HepG2 (cell line): ENCODE data around the gene ZNF175. TPM values are rescaled to one million over a fixed set of nuclear protein-coding genes. Genes with fewer than 3 reads are reported as not detected.
A peak's percentile ranks its signal among the peaks of the same experiment; 100 is the strongest.

Experiments used
- ARNTL ChIP-seq: sonication (generic); formaldehyde crosslinking; IDR thresholded peaks from 2 replicates; pipeline ENCODE4 v1.4.0; 2020; ENCODE audit warnings: mild to moderate bottlenecking, missing genetic modification reagents
- FOXA3 ChIP-seq: IDR thresholded peaks from 2 replicates; pipeline ENCODE4 v1.6.1; 2016; ENCODE audit warnings: missing genetic modification reagents, missing compliant biosample characterization
- FOXP1 ChIP-seq, 2 experiments: fragments of 450-650 bp in 1 of 2; IDR thresholded peaks; 2 replicates each; pipeline ENCODE4 v1.6.1; 2017 to 2018; ENCODE audit warnings: antibody characterized with exemption in 1 of 2
- KAT7 ChIP-seq: IDR thresholded peaks from 2 replicates; pipeline ENCODE4 v1.6.1; 2018; ENCODE audit warnings: borderline replicate concordance, missing compliant biosample characterization
- KLF6 ChIP-seq: IDR thresholded peaks from 2 replicates; pipeline ENCODE4 v1.8.0; 2016; ENCODE audit warnings: missing biosample characterization, missing genetic modification reagents
- KMT2A ChIP-seq: sonication (generic); formaldehyde crosslinking; IDR thresholded peaks from 2 replicates; pipeline ENCODE4 v1.4.0; 2020; ENCODE audit warnings: missing genetic modification reagents
- NFYB ChIP-seq: sonication (generic); formaldehyde crosslinking; IDR thresholded peaks from 2 replicates; pipeline ENCODE4 v1.4.0; 2020; ENCODE audit warnings: missing genetic modification reagents
- ONECUT2 ChIP-seq: sonication (generic); formaldehyde crosslinking; IDR thresholded peaks from 2 replicates; pipeline ENCODE4 v1.4.0; 2020; ENCODE audit warnings: missing genetic modification reagents
- SMYD3 ChIP-seq: sonication (generic); formaldehyde crosslinking; IDR thresholded peaks from 2 replicates; pipeline ENCODE4 v1.8.1; 2023; ENCODE audit warnings: mild to moderate bottlenecking, missing genetic modification reagents
- SNAPC2 ChIP-seq: sonication (generic); formaldehyde crosslinking; IDR thresholded peaks from 2 replicates; pipeline ENCODE4 v1.8.1; 2022; ENCODE audit warnings: mild to moderate bottlenecking, missing genetic modification reagents
- SRF ChIP-seq: IDR thresholded peaks from 2 replicates; pipeline ENCODE4 v1.6.1; 2011; ENCODE audit warnings: mild to moderate bottlenecking, low read depth, low read length, moderate library complexity
- SRY ChIP-seq: sonication (generic); formaldehyde crosslinking; IDR thresholded peaks from 2 replicates; pipeline ENCODE4 v1.8.0; 2022; ENCODE audit warnings: mild to moderate bottlenecking, missing genetic modification reagents
- WIZ ChIP-seq: sonication (generic); formaldehyde crosslinking; IDR thresholded peaks from 2 replicates; pipeline ENCODE4 v1.5.1; 2020; ENCODE audit warnings: mild to moderate bottlenecking, missing genetic modification reagents
- ZFP90 ChIP-seq: sonication (generic); formaldehyde crosslinking; IDR thresholded peaks from 2 replicates; pipeline ENCODE4 v1.8.0; 2022; ENCODE audit warnings: missing genetic modification reagents, mild to moderate bottlenecking, inconsistent platforms, borderline replicate concordance
- ZNF251 ChIP-seq: sonication (generic); formaldehyde crosslinking; IDR thresholded peaks from 2 replicates; pipeline ENCODE4 v1.9.0; 2021; ENCODE audit warnings: mild to moderate bottlenecking, missing genetic modification reagents
- ZNF605 ChIP-seq: sonication (generic); formaldehyde crosslinking; IDR thresholded peaks from 2 replicates; pipeline ENCODE4 v1.8.0; 2022; ENCODE audit warnings: mild to moderate bottlenecking, missing genetic modification reagents
- ZNF724P ChIP-seq: sonication (generic); formaldehyde crosslinking; IDR thresholded peaks from 2 replicates; pipeline ENCODE4 v1.8.0; 2022; ENCODE audit warnings: missing genetic modification reagents, borderline replicate concordance
- ZNF83 ChIP-seq: sonication (generic); formaldehyde crosslinking; IDR thresholded peaks from 2 replicates; pipeline ENCODE4 v1.4.0; 2020; ENCODE audit warnings: missing genetic modification reagents, mild to moderate bottlenecking, borderline replicate concordance
- ZNF839 ChIP-seq: sonication (generic); formaldehyde crosslinking; IDR thresholded peaks from 2 replicates; pipeline ENCODE4 v1.4.0; 2020; ENCODE audit warnings: missing genetic modification reagents, mild to moderate bottlenecking, borderline replicate concordance
- ZNF883 ChIP-seq: sonication (generic); formaldehyde crosslinking; IDR thresholded peaks from 2 replicates; pipeline ENCODE4 v1.5.1; 2020; ENCODE audit warnings: mild to moderate bottlenecking, missing genetic modification reagents; ENCODE audit errors: not compliant biosample characterization
- polyA plus RNA-seq, 8 experiments: library from polyadenylated mRNA; depleted of rRNA in 3 of 8; stranded (reverse) in 7 of 8; unstranded in 1 of 8; fragments of >200 nt; fragmentation: Illumina TruSeq in 4 of 8; extraction: Trizol in 4 of 8; gene quantifications; 2 replicates each; pipeline versions ENCODE4 v1.2.1 to v1.2.3, GENCODE V29; 2011 to 2016; ENCODE audit warnings: low read depth in 4 of 8, missing spikeins in 1 of 8, mixed read lengths in 1 of 8; ENCODE audit not compliant: insufficient read depth in 1 of 8
- total RNA-seq, 5 experiments: library from RNA; depleted of rRNA; stranded (reverse); fragments of >200 nt; fragmentation: Illumina TruSeq; extraction: Trizol; gene quantifications; 2 replicates each; pipeline ENCODE4 v1.2.3, GENCODE V29; 2016; ENCODE audit warnings: low read depth in 1 of 5
- TF ChIP-seq, protein P1 (sequence below): sonication (generic); formaldehyde crosslinking; IDR thresholded peaks from 2 replicates; pipeline ENCODE4 v1.4.0; 2020; ENCODE audit warnings: missing genetic modification reagents, borderline replicate concordance
- TF ChIP-seq, protein P2 (sequence below), 2 experiments: sonication (generic) in 1 of 2; formaldehyde crosslinking in 1 of 2; IDR thresholded peaks; 2 replicates each; pipeline versions ENCODE4 v1.4.0 to v1.6.1; 2016 to 2020; ENCODE audit warnings: borderline replicate concordance in 1 of 2, low read depth in 1 of 2, mild to moderate bottlenecking in 1 of 2, missing genetic modification reagents in 1 of 2
- TF ChIP-seq, protein P3 (sequence below): sonication (generic); formaldehyde crosslinking; IDR thresholded peaks from 2 replicates; pipeline ENCODE4 v1.4.0; 2020; ENCODE audit warnings: mild to moderate bottlenecking, low read depth, missing genetic modification reagents

The ZNF175 gene
- total and polyA plus RNA-seq, 2 of the 13 experiments (the other 11 are each of a cell fraction or from before 2014, with no cell fraction given) = 1.2 to 1.5 TPM

DNA sequence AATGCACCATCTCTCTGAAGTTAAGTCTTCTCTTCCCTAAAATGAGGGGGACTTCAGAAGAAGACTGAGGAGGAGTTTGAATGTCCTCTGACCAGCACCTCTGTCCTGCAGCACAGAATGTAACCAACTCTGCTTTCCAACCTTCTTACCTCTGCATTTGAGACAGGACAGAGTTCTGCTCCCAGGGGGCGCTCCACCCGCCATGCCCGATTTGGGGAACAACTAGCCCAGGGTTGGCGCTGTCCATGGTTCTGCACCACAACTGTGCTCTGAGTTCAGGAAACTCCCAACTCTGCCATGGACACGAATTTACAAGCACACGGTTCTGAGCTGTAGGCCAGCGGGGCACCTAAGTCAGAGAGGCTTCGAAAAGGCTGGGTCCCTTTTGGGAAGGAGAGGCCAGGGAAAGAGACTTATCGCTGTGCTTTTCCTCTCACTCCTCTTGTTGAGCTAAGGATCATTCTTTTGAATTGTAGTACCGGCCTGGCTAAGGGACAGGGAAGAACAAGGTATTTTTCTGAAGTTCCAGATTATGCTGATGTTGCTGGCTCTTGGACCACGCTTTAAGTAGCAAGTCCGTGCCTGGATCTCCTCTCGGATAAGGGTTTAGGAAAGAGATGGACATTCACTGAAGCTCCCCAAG is 37.0 kb downstream of the ZNF175 start (continued):
- peak; percentile 97 for TF ChIP-seq SRY (CRISPR knock-in tag)
- TF ChIP-seq, protein P1, sequence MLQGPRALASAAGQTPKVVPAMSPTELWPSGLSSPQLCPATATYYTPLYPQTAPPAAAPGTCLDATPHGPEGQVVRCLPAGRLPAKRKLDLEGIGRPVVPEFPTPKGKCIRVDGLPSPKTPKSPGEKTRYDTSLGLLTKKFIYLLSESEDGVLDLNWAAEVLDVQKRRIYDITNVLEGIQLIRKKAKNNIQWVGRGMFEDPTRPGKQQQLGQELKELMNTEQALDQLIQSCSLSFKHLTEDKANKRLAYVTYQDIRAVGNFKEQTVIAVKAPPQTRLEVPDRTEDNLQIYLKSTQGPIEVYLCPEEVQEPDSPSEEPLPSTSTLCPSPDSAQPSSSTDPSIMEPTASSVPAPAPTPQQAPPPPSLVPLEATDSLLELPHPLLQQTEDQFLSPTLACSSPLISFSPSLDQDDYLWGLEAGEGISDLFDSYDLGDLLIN = peak; percentile 87; the same call in 1 of the 2 replicates
- peak; percentile 97 for TF ChIP-seq KLF6
- peak; percentile 39 for TF ChIP-seq NFYB
- 0 out of 2 replicates have a peak, but pooled peaks have one; percentile 59 for TF ChIP-seq KMT2A
- TF ChIP-seq, protein P2, sequence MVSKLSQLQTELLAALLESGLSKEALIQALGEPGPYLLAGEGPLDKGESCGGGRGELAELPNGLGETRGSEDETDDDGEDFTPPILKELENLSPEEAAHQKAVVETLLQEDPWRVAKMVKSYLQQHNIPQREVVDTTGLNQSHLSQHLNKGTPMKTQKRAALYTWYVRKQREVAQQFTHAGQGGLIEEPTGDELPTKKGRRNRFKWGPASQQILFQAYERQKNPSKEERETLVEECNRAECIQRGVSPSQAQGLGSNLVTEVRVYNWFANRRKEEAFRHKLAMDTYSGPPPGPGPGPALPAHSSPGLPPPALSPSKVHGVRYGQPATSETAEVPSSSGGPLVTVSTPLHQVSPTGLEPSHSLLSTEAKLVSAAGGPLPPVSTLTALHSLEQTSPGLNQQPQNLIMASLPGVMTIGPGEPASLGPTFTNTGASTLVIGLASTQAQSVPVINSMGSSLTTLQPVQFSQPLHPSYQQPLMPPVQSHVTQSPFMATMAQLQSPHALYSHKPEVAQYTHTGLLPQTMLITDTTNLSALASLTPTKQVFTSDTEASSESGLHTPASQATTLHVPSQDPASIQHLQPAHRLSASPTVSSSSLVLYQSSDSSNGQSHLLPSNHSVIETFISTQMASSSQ (IDR thresholded peaks at IDR 0.05; ENCODE audit: low read depth) = no peak
- TF ChIP-seq, protein P2 (CRISPR knock-in tag; IDR thresholded peaks at IDR 0.05; ENCODE audit: borderline replicate concordance) = no peak
- peak; percentile 99 for TF ChIP-seq WIZ (CRISPR knock-in tag)
- peak; percentile 82 for TF ChIP-seq ZNF883 (CRISPR knock-in tag)
- TF ChIP-seq FOXA3 (CRISPR knock-in tag) = peak; percentile 62
- TF ChIP-seq KAT7 (CRISPR knock-in tag) = no peak
- 0 out of 2 replicates have a peak, but pooled peaks have one; percentile 24 for TF ChIP-seq ZNF251 (CRISPR knock-in tag)
- peak; percentile 55; the same call in 1 of the 2 replicates for TF ChIP-seq ONECUT2 (CRISPR knock-in tag)
- TF ChIP-seq ZFP90 = 0 out of 2 replicates have a peak, but pooled peaks have one; percentile 31
- 0 out of 2 replicates have a peak, but pooled peaks have one; percentile 81 for TF ChIP-seq ZNF83 (CRISPR knock-in tag)
- TF ChIP-seq ZNF724P (CRISPR knock-in tag) = peak; percentile 33; the same call in 1 of the 2 replicates
- peak; percentile 79 for TF ChIP-seq ZNF605 (CRISPR knock-in tag)
- 0 out of 2 replicates have a peak, but pooled peaks have one; percentile 58 for TF ChIP-seq SNAPC2 (CRISPR knock-in tag)
- TF ChIP-seq SRF = peak; percentile 84
- no peak for TF ChIP-seq FOXP1 (IDR thresholded peaks at IDR 0.05)
- TF ChIP-seq FOXP1 (CRISPR knock-in tag; IDR thresholded peaks at IDR 0.05) = peak; percentile 31; the same call in 1 of the 2 replicates
- TF ChIP-seq SMYD3 (CRISPR knock-in tag) = no peak; the same call in 1 of the 2 replicates
- peak; percentile 65; the same call in 1 of the 2 replicates for TF ChIP-seq ARNTL
- TF ChIP-seq, protein P3, sequence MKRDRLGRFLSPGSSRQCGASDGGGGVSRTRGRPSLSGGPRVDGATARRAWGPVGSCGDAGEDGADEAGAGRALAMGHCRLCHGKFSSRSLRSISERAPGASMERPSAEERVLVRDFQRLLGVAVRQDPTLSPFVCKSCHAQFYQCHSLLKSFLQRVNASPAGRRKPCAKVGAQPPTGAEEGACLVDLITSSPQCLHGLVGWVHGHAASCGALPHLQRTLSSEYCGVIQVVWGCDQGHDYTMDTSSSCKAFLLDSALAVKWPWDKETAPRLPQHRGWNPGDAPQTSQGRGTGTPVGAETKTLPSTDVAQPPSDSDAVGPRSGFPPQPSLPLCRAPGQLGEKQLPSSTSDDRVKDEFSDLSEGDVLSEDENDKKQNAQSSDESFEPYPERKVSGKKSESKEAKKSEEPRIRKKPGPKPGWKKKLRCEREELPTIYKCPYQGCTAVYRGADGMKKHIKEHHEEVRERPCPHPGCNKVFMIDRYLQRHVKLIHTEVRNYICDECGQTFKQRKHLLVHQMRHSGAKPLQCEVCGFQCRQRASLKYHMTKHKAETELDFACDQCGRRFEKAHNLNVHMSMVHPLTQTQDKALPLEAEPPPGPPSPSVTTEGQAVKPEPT = 0 out of 2 replicates have a peak, but pooled peaks have one; percentile 54
- TF ChIP-seq ZNF839 (CRISPR knock-in tag) = no peak
